ENCODE measurements around the gene PLEKHG2. TPM values are rescaled to one million over a fixed set of nuclear protein-coding genes. Genes with fewer than 3 reads are reported as not detected.

The PLEKHG2 gene
- polyA plus RNA-seq, 2 of the 4 experiments (the other 2 are of a cell fraction): 21.6 to 41.7 TPM

GRCh38 chr19:39382991-39383828 lies 29.3 kb upstream of the PLEKHG2 start:
- 92% methylated on average over 18 of the region's 18 CpGs for WGBS (ENCODE audit: missing lambda C conversion rate)
- POLR2A ChIA-PET: interaction anchor here (0.6 to 3.5 kb wide), 3 partner anchors 8 to 47 kb away, joined by 3 to 22 read pairs (median 5); partner anchors contain the start of genes MED29 and PAF1
- no peak overlapping the region for H3K4me3 ChIP-seq
- no peak for TF ChIP-seq RAD21 (conservative IDR thresholded peaks at IDR 0.05 in 1 of 2, IDR thresholded peaks at IDR 0.05 in 1 of 2)
- no peak for TF ChIP-seq ZSCAN20 (CRISPR knock-in tag; IDR thresholded peaks at IDR 0.05)
- no peak for TF ChIP-seq CTCF (IDR thresholded peaks at IDR 0.05)
- no peak for TF ChIP-seq MAX (IDR thresholded peaks at IDR 0.05)
- no peak for TF ChIP-seq NPAS2 (CRISPR knock-in tag; IDR thresholded peaks at IDR 0.05; ENCODE audit: borderline replicate concordance)
- no peak for TF ChIP-seq KDM1A (IDR thresholded peaks at IDR 0.05; ENCODE audit: low read depth)
- no peak for TF ChIP-seq CBX2 (IDR thresholded peaks at IDR 0.05; ENCODE audit: borderline replicate concordance, low read depth)
- TF ChIP-seq ZC3H11A (IDR thresholded peaks at IDR 0.05): no peak
- ATAC-seq (peak; percentile 3 to 5; a peak in 2 of 6 replicates), FAIRE-seq (no peak), DNase-seq (ENCODE audit: low read depth in 1 of 2, low spot score in 1 of 2) (no peak)
- no peaks in the 10 kb centered on the region for H3K4me1 ChIP-seq
- no peaks in the 10 kb centered on the region for H3K9me3 ChIP-seq
- peak overlapping the region in 1 of 2 experiments; percentile 2; a peak in 1 of 6 replicates for H3K27ac ChIP-seq
- H3K4me2 ChIP-seq: no peak overlapping the region
- CTCF ChIA-PET: interaction anchor here (0.7 to 5.4 kb wide), 13 partner anchors 8 to 296 kb away, joined by 3 to 50 read pairs (median 5); partner anchors contain the start of genes MED29, PAF1, PLEKHG2 and SAMD4B

GRCh38 chr19:39384839-39385568 lies 27.5 kb upstream of the PLEKHG2 start:
- WGBS (ENCODE audit: missing lambda C conversion rate): 75% methylated on average over 9 of the region's 9 CpGs
- no peak for DNase-seq (ENCODE audit: low read depth in 1 of 2, low spot score in 1 of 2)
- no peak for FAIRE-seq
- CTCF ChIA-PET: interaction anchor here (0.6 to 5.4 kb wide), 8 partner anchors 9 to 880 kb away, joined by 3 to 50 read pairs (median 4); partner anchors contain the start of genes MRPS12, PLEKHG2 and SARS2
- Histone ChIP-seq H3K9me3 (no peaks in the 10 kb centered on the region), H3K27ac (no peak overlapping the region), H3K4me2 (no peak overlapping the region), H3K4me3 (no peak overlapping the region), H3K4me1 (peaks cover 6% of the 10 kb centered on the region; the same call in 2 of the 3 replicates)
- POLR2A ChIA-PET: interaction anchor here (1.0 kb wide), 1 partner anchor 13 kb away, joined by 4 read pairs; no protein-coding TSS in a partner anchor
- TF ChIP-seq TFCP2L1 (CRISPR knock-in tag; IDR thresholded peaks at IDR 0.05) (peak; percentile 41; the same call in 1 of the 2 replicates), JUNB (IDR thresholded peaks at IDR 0.05) (no peak), HOXA7 (CRISPR knock-in tag; IDR thresholded peaks at IDR 0.05) (peak; percentile 41; the same call in 1 of the 2 replicates), POLR2AphosphoS2 (conservative IDR thresholded peaks at IDR 0.05; ENCODE audit: low read length) (peak; percentile 30; the same call in 1 of the 2 replicates), JUN (IDR thresholded peaks at IDR 0.05) (peak in 1 of 2 experiments; percentile 17; a peak in 1 of 5 replicates)
- peak in 1 of 2 experiments; percentile 4; a peak in 1 of 6 replicates for ATAC-seq

- H3K4me3 ChIP-seq: no peak overlapping the region
- H3K27ac ChIP-seq: no peak overlapping the region
- CTCF ChIA-PET: interaction anchor here (0.6 to 5.4 kb wide), 8 partner anchors 8 to 881 kb away, joined by 3 to 50 read pairs (median 4); partner anchors contain the start of genes MRPS12, PLEKHG2 and SARS2
- ATAC-seq (no peak), DNase-seq (ENCODE audit: low read depth in 1 of 2, low spot score in 1 of 2) (no peak), FAIRE-seq (peak; percentile 90)
- TF ChIP-seq RARB (CRISPR knock-in tag; IDR thresholded peaks at IDR 0.05) (no peak), E2F6 (IDR thresholded peaks at IDR 0.05; ENCODE audit: borderline replicate concordance, low read depth) (no peak)
- no peaks in the 10 kb centered on the region for H3K9me3 ChIP-seq
- WGBS (ENCODE audit: missing lambda C conversion rate): 90% methylated on average over 20 of the region's 20 CpGs
- POLR2A ChIA-PET: interaction anchor here (1.0 kb wide), 1 partner anchor 12 kb away, joined by 4 read pairs; no protein-coding TSS in a partner anchor
- no peak overlapping the region for H3K4me2 ChIP-seq
- peaks cover 8% of the 10 kb centered on the region; the same call in 2 of the 3 replicates for H3K4me1 ChIP-seq
Measured at GRCh38 chr19:39385629-39386411, 26.6 kb upstream of the PLEKHG2 start.

Data from A549 (cell line).